AG10803 (cell line): ENCODE measurements around the gene GNG12.

Experiments used
- DNase-seq: peaks from one replicate; pipeline ENCODE4 v3.0.0; 2010; ENCODE audit warnings: low read depth
- H3K4me3 ChIP-seq: 2 replicates; pipeline ENCODE4 v1.5.1; 2011; ENCODE audit warnings: mild to moderate bottlenecking, low read length, control low read depth
- TF ChIP-seq, protein P1 (sequence below): conservative IDR thresholded peaks from 2 replicates; pipeline ENCODE4 v1.5.1; 2011; ENCODE audit warnings: mild to moderate bottlenecking, low read length, control low read depth, inconsistent platforms

The GNG12 gene

DNA sequence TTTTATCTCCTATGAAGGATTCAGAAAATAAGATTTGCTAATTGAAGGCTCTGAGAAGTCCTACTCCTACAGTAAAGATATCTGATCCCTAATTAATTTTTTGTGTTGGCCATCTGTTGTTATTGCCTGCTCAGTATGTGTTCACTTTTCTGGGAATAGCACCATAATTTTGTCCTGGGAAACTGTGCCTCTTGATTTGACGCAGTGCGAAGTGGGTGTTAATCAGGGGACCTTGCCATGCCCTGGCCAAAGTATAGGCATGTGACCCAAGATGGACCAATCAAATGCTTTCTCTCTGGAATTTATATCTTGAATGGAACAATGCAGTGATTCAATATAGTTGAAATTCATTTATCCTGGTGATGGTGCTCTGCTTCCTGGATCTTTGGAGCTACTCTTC lies 30.4 kb upstream of the GNG12 start:
- no peak overlapping the region for H3K4me3 ChIP-seq
- DNase-seq: no peak
- TF ChIP-seq, protein P1, sequence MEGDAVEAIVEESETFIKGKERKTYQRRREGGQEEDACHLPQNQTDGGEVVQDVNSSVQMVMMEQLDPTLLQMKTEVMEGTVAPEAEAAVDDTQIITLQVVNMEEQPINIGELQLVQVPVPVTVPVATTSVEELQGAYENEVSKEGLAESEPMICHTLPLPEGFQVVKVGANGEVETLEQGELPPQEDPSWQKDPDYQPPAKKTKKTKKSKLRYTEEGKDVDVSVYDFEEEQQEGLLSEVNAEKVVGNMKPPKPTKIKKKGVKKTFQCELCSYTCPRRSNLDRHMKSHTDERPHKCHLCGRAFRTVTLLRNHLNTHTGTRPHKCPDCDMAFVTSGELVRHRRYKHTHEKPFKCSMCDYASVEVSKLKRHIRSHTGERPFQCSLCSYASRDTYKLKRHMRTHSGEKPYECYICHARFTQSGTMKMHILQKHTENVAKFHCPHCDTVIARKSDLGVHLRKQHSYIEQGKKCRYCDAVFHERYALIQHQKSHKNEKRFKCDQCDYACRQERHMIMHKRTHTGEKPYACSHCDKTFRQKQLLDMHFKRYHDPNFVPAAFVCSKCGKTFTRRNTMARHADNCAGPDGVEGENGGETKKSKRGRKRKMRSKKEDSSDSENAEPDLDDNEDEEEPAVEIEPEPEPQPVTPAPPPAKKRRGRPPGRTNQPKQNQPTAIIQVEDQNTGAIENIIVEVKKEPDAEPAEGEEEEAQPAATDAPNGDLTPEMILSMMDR: no peak

DNA sequence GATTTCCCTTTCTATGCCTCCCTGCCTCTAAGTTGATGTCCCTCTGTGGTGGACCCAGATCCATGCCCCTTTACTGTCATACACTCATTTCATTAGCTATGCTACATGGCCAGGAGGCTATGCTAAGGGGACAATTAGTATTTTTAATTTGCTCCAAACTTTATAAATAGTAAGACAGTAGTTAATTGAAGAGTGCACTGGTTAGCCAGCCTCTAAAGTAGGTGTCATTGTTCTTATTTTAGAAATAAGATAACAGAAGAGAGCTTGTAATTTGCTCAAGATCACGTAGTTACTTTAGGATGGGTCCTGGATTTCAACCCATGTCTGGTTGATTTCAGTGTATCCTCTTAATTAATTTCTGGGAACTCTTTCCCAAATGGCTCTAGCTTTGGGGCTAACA lies 29.4 kb upstream of the GNG12 start:
- TF ChIP-seq, protein P1: no peak
- no peak overlapping the region for H3K4me3 ChIP-seq
- DNase-seq: no peak

DNA sequence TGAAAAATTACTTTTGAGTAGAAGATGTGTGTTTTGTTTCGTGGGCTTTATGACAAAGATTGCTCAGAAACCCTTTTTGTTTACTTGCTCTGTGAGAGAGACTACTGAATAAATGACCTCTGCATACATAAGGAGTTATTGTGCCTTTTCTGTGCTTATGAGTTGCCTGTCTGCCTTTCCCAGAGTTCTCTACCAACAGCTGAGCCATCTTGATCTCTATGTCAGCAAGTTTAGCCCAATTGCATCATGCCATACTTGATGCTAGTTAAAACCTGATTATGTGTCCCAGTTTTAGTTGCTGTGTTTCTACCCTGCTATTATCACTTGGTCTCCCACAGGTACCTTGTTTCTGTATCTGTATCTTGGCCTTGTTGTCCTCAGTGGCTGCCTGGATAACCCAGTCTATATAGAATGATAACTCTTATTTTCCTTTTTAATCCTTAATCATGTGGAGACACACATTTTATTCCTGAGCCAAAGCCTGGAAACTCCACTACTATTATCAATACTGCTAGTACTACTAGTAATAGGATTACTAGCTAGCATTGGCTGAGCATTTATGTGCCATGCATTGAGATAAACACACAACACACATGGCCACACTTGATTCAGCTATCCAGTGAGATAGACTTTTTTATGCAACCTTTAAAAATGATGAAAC lies 28.7 kb upstream of the GNG12 start:
- peak; percentile 19 for DNase-seq
- TF ChIP-seq, protein P1: no peak
- no peak overlapping the region for H3K4me3 ChIP-seq

DNA sequence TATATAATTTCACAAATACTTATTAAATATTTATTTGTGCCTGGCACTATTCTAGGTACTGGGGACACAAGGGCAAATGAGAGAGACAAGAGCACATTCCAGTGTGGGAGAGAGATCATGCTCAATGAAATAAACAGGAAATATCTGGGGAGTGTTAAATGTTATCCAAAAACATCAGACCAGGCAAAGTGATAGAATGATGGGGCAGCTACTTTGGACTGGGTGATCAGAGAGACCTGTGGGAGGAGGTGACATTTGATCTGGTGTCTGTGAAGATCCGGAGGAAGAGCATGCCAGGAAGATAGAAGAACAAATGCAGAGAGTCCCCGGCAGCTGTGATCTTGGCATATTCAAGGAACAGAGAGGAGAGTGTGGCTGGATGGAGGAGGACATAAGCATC lies 27.5 kb upstream of the GNG12 start:
- TF ChIP-seq, protein P1: no peak
- no peak overlapping the region for H3K4me3 ChIP-seq
- DNase-seq: no peak

DNA sequence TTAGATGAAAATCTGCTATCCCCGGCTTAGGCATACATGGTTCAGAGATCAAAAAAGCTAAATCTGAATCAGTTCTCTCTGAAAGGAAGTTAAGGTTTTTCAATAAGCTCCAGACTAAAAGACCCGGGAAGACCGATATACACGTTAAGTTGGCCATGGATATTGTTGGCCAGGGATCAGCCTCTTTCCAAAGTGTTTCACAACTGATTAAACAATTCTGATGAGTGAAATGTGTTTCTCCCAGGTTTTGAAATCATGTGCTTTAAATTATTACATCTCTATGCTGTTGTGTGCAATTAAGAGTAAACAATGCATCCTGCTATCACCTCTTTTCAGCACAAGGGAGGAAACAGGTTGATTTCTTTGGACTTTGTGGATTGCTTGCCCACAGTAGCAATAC lies 23.7 kb upstream of the GNG12 start:
- TF ChIP-seq, protein P1: no peak
- DNase-seq: no peak
- no peak overlapping the region for H3K4me3 ChIP-seq

DNA sequence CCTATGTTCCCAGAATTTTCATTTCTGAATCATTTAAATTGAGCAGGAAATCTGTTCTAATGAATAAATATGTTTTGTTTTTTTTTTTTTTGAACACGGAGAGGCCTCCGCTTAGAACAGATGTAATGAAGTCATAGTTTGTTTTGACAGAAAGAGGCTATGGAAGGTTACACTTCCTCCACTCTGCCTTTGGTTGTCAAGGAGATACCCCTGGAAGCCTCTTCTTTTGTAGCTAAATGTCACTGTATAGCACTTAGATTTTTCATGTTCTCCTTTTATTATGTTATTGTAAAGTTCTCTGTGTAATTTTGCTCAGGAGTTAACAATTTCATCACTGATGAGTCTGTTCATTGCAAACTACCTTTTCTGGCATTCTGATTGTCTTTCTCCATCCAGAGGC lies 22.7 kb upstream of the GNG12 start:
- no peak for DNase-seq
- TF ChIP-seq, protein P1: no peak
- no peak overlapping the region for H3K4me3 ChIP-seq

DNA sequence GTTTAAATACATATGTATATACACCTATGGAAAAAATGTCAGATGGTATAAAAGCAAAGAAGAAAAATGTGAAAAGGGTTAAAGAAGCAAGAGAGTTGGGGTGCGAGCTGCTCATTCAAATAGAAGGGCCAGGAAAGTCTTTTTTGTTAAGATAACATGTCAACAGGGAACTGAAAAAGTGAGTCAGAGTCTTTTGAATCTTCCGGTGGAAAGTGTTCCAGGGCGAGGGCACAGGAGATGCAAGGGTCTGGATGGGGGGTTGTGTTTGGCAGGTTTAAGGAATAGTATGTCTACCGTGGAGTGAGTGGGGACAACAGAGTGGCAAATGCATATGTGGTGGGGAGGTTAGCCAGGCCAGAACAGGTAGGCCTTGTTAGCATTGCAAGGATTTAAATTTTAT lies 22.2 kb upstream of the GNG12 start:
- DNase-seq: no peak
- TF ChIP-seq, protein P1: no peak
- no peak overlapping the region for H3K4me3 ChIP-seq
